Motor neuron (in vitro differentiated cells): ENCODE results near the gene ACSS1. TPM values are rescaled to one million over a fixed set of nuclear protein-coding genes. Genes with fewer than 3 reads are reported as not detected.

Experiments
- ATAC-seq, 8 experiments: fragments of 200-7000 bp; cut with Tn5 transposase; replicated peaks in 6 of 8; 2 replicates each; pipeline ENCODE4 v1.8.0; 2021; ENCODE audit warnings: mild to moderate bottlenecking in 8 of 8, moderate library complexity in 8 of 8
- H3K27ac ChIP-seq, 2 donors: fragments of 250-450 bp; sonication (Bioruptor Pico); 2 replicates each; pipeline ENCODE4 v1.9.0; 2021; ENCODE audit warnings: antibody characterized with exemption in 2 of 2, mild to moderate bottlenecking in 2 of 2, moderate library complexity in 1 of 2
- H3K4me1 ChIP-seq, 2 donors: fragments of 250-450 bp; sonication (Bioruptor Pico); replicated peaks in 1 of 2; 2 replicates each; pipeline ENCODE4 v1.6.1; 2021; ENCODE audit warnings: antibody characterized with exemption in 2 of 2, mild to moderate bottlenecking in 2 of 2, moderate library complexity in 1 of 2
- H3K4me3 ChIP-seq, 5 donors: fragments of 250-450 bp; sonication (Bioruptor Pico); 2 replicates each; pipeline ENCODE4 v1.9.0; 2021; ENCODE audit warnings: antibody characterized with exemption in 5 of 5, mild to moderate bottlenecking in 5 of 5, moderate library complexity in 4 of 5
- WGBS, 10 experiments: fragments of 450-650 bp; shearing (Covaris generic); methylation state at CpG; one replicate each; pipeline ENCODE4 v1.0.0; 2022; 5-methylcytosine and 5-hydroxymethylcytosine counted together
- in situ Hi-C, 9 experiments: fragments of 400-800 bp; cut with MboI; loops; one replicate each; pipeline ENCODE4 v1.15.0; 2021; ENCODE audit warnings: low sequenced_read_pairs in 9 of 9, low pct_unique_long_range_greater_than_20kb in 2 of 9; ENCODE audit not compliant: unreplicated experiment in 9 of 9
- total RNA-seq, 8 experiments: library from RNA; unstranded; fragments of 300-600 nt; gene quantifications; 2 replicates each; pipeline versions ENCODE4 v1.2.3 to v1.2.4, GENCODE V29; 2022

The ACSS1 gene
- total RNA-seq, 8 experiments from 2014 or later, result 2.1 to 28.9 (median 3.8) TPM

DNA sequence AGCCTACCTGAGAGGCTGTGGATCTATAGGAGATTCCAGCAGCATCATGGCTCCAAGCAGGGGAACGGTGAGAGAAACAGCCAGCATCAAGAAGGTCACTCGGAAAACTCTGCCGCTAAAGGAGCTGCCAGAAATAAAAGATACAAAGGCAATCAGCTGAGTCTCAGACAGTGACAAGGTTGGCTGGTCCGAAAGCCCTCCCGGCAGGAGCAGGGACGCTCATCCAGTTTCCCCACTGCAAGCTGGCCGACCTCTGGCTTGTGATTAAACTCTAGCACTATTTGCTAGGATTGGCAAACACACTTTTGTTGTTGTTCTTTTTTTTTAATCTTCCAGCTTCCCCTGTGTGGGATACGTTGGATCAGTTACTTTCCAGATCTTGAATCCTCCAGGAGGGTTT lies 74.0 kb downstream of the ACSS1 start:
- no peak for ATAC-seq
- Histone ChIP-seq H3K4me3 (no peak overlapping the region), H3K27ac (no peak overlapping the region), H3K4me1 (no peaks in the 10 kb centered on the region)
- in situ Hi-C loops, result loop anchor here in 3 of 9 experiments (25.0 kb wide), 3 partner anchors 178 to 328 kb away; partner anchors contain the start of gene ENTPD6 (in 2 of the 3)
- 78 to 100% (median 89%) methylated on average over 1 to 6 of the region's 8 CpGs; no CpG with 5 or more reads in 2 of the 10 experiments for WGBS, 10 experiments

DNA sequence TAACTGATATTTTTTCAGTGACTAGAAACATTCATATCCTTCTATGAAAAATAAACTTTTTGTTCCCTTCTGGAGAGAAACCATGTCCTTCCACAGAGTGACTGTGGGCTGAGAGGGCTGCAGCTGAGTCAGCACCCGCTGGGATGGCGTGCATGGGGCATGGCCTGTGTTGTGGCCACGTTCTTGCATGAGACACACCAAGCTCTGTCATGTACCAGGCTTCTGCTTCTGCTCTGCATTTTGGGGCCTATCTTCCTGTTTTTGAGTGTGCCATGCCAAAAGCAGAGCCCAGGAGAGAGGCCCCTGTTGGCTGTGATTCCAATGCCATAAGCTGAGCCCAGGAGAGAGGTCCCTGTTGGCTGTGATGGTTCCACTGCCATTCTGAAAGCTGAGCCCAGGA lies 76.1 kb downstream of the ACSS1 start:
- no peak for ATAC-seq
- Histone ChIP-seq H3K4me1 (no peaks in the 10 kb centered on the region), H3K4me3 (no peak overlapping the region), H3K27ac (no peak overlapping the region)
- 83 to 100% (median 93%) methylated on average over 1 to 3 of the region's 3 CpGs; no CpG with 5 or more reads in 2 of the 10 experiments for WGBS, 10 experiments
- in situ Hi-C loops, result loop anchor here in 3 of 9 experiments (25.0 kb wide), 3 partner anchors 181 to 331 kb away; partner anchors contain the start of gene ENTPD6 (in 2 of the 3)

DNA sequence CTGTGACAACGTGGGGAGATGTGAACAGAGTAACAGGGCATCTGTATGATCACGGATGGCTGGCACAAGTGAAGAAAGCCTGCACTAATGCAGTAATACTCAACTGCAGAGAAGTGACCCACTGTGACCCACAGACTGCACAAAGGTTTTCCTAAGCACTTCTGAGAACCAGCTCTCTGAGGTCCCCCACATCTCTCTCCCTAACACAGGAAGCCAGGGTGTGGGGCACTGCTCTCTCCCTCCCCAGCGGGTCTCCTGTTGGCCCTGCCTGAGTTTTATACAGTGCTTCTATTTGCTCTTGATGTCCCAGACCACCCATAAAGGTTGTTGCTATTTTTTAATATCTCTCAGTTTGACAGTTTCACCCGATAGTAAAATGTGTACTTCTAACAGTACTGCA lies 76.7 kb downstream of the ACSS1 start:
- WGBS, 10 experiments, result 80 to 100% (median 91%) methylated on average over 1 to 4 of the region's 4 CpGs; no CpG with 5 or more reads in 4 of the 10 experiments
- Histone ChIP-seq H3K27ac (no peak overlapping the region), H3K4me1 (no peaks in the 10 kb centered on the region), H3K4me3 (no peak overlapping the region)
- in situ Hi-C loops, result loop anchor here in 3 of 9 experiments (25.0 kb wide), 3 partner anchors 181 to 331 kb away; partner anchors contain the start of gene ENTPD6 (in 2 of the 3)
- no peak for ATAC-seq

DNA sequence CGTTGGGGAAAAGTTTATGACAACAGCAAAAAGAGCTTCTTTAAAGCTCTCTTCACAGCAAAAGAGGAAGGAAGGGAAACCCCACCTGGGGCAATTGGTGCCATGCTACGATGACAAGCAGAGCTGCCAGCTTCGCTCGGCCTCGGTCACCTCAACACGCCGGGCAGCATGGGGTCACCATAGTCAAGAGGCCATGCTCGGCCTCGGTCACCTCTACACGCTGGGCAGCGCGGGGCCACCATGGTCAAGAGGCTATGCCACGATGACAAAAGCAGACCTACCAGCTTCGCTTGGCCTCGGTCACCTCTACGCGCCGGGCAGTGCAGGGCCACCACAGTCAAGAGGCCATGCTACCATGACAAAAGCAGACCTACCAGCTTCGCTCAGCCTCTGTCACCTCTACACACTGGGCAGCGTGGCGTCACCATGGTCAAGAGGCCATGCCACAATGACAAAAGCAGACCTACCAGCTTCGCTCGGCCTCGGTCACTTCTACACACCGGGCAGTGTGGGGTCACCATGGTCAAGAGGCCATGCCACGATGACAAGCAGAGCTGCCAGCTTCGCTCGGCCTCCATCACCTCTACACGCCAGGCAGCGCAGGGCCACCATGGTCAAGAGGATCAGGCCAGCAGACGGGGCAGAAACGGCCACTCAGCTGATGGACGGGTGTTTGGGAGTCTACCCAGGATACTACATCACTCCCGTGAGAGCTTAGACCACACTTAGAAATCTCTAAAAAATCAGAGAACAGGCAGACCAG lies 77.5 kb downstream of the ACSS1 start:
- Histone ChIP-seq H3K4me3 (no peak overlapping the region), H3K27ac (no peak overlapping the region), H3K4me1 (no peaks in the 10 kb centered on the region)
- in situ Hi-C loops, result loop anchor here in 3 of 9 experiments (25.0 kb wide), 3 partner anchors 182 to 332 kb away; partner anchors contain the start of gene ENTPD6 (in 2 of the 3)
- WGBS, 10 experiments, result 80 to 100% (median 100%) methylated on average over 1 to 15 of the region's 34 CpGs; no CpG with 5 or more reads in 1 of the 10 experiments
- no peak for ATAC-seq

DNA sequence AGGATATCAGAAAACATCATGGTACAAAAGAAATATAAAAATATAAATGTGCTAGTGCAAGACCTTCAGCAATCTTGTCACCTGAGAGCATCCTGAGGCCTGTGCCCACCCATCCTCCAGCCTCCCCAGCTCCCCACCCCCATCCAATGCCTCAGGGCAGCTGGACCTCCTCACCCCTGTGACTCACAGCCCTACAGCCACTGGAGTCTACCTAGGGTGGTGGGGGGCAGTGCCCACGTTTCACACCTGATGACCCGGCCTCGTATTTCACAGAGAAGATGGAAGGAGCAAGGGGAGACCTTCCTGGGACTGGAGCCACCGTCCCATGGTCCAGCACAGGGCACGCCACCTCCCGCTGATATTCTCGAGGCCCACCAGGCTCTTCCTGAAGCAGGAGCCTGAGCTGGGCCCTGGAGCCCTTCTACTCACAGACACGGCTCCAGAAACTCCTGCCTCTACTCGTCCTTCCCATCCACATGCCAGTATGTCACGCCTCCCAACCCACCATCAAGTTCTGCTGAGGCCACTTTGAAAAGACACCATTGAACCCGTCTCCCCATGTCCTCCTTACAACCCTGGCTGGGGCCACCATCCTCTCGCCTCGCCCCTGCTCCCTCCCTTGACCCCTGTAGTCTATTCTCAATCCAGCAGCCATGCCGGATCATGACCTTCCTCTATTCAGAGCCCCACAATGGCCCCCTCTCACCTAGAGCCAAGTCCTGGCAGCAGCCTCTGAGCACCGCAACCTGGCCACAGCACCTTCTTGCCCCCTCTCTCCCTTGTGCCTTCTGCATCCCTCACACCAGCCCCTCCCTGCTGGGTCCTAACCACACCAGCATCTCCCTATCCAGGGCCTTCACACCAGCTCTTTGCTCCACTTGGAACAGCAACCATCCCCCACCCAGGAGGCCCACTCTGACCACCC lies 78.6 kb downstream of the ACSS1 start:
- H3K4me1 ChIP-seq, result no peaks in the 10 kb centered on the region
- no peak for ATAC-seq
- no peak overlapping the region for H3K4me3 ChIP-seq
- in situ Hi-C loops, result loop anchor here in 3 of 9 experiments (25.0 kb wide), 3 partner anchors 183 to 333 kb away; partner anchors contain the start of gene ENTPD6 (in 2 of the 3)
- no peak overlapping the region for H3K27ac ChIP-seq
- WGBS, 10 experiments, result 83 to 100% (median 98%) methylated on average over 1 to 10 of the region's 15 CpGs; no CpG with 5 or more reads in 6 of the 10 experiments

DNA sequence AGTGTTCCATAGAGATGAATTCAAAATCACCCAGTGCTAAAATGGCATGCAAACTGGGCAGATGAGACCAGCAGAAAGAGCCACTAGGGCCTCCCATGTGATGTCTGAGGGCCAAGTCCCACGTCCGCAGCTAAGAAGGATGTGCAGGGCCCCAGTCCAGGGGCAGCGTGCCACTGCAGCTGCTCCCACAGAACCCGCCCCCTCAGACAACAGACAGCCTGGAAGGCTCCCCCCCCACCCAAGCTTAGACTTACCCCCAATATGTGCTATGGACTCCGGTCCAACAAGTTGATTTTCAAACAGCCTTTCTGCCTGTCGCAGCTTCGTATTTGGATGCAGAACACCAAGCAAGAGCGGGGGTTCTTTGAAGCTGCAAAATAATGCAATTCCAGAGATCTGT lies 79.4 kb downstream of the ACSS1 start:
- no peaks in the 10 kb centered on the region for H3K4me1 ChIP-seq
- in situ Hi-C loops, result loop anchor here in 3 of 9 experiments (25.0 kb wide), 3 partner anchors 184 to 334 kb away; partner anchors contain the start of gene ENTPD6 (in 2 of the 3)
- 69 to 100% (median 100%) methylated on average over 2 to 4 of the region's 8 CpGs; no CpG with 5 or more reads in 2 of the 10 experiments for WGBS, 10 experiments
- H3K27ac ChIP-seq, result no peak overlapping the region
- ATAC-seq, result no peak
- no peak overlapping the region for H3K4me3 ChIP-seq

DNA sequence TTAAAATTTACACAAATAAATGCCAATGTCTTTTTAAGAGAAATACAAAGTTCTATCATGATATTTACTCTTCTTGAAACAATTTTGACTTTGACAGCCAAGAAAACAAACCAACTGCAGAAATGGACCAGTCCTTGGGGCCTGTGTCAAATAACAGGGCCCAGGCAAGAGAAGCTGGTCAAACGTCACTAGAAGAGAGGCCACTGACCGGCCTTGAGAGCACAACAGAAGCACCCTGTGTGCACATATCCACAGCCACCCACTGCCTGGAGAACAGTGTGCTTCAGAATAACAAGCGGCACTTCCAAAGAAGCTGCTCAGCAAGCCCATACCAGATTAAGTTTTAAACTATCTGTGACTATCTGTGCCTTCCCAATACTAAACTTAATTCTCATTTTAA lies 80.1 kb downstream of the ACSS1 start:
- H3K4me3 ChIP-seq, result no peak overlapping the region
- no peak overlapping the region for H3K27ac ChIP-seq
- WGBS, 10 experiments, result 79 to 100% (median 89%) methylated on average over 1 to 3 of the region's 3 CpGs; no CpG with 5 or more reads in 3 of the 10 experiments
- in situ Hi-C loops, result loop anchor here in 3 of 9 experiments (25.0 kb wide), 3 partner anchors 185 to 335 kb away; partner anchors contain the start of gene ENTPD6 (in 2 of the 3)
- H3K4me1 ChIP-seq, result no peaks in the 10 kb centered on the region
- no peak for ATAC-seq

DNA sequence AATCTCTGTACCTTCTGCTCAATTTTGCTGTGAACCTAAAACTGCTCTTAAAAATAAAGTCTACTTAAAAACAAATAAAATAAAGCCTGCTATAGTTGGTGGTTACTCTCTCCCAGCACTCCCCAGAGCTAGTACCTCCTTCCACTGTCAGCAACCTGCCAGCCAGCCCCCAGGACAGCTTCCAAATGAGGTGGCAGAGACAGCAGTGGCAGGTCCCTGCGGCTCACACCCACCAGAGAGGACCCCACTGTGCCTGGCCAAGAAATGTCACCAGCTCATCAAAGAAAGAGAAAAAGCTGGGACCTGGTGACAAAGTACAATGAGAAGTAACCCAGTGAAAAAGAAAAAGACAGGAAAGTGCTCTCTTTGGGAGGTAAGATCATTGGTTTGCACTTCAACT lies 80.6 kb downstream of the ACSS1 start:
- in situ Hi-C loops, result loop anchor here in 3 of 9 experiments (25.0 kb wide), 3 partner anchors 185 to 335 kb away; partner anchors contain the start of gene ENTPD6 (in 2 of the 3)
- 100% methylated on average over 1 of the region's 1 CpG; no CpG with 5 or more reads in 8 of the 10 experiments for WGBS, 10 experiments
- Histone ChIP-seq H3K27ac (no peak overlapping the region), H3K4me3 (no peak overlapping the region), H3K4me1 (no peaks in the 10 kb centered on the region)
- ATAC-seq, result no peak

DNA sequence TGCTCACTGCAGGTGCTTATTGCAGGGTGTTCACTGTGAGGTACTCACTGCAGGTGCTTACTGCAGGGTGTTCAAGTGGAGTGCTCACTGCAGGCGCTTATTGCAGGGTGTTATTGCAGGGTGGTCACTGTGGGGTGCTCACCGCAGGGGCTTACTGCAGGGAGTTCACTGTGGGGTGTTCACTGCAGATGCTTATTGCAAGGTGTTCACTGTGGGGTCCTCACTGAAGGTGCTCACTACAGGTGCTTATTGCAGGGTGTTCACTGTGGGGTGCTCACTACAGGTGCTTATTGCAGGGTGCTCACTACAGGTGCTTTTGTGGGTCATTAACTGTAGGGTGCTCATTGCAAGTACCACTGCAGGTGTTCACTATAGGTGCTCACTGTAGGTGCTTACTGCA lies 85.6 kb downstream of the ACSS1 start:
- no peak for ATAC-seq
- in situ Hi-C loops, result no loop called here
- H3K27ac ChIP-seq, result no peak overlapping the region
- H3K4me3 ChIP-seq, result no peak overlapping the region
- 100% methylated on average over 1 of the region's 2 CpGs; no CpG with 5 or more reads in 9 of the 10 experiments for WGBS, 10 experiments
- no peaks in the 10 kb centered on the region for H3K4me1 ChIP-seq

DNA sequence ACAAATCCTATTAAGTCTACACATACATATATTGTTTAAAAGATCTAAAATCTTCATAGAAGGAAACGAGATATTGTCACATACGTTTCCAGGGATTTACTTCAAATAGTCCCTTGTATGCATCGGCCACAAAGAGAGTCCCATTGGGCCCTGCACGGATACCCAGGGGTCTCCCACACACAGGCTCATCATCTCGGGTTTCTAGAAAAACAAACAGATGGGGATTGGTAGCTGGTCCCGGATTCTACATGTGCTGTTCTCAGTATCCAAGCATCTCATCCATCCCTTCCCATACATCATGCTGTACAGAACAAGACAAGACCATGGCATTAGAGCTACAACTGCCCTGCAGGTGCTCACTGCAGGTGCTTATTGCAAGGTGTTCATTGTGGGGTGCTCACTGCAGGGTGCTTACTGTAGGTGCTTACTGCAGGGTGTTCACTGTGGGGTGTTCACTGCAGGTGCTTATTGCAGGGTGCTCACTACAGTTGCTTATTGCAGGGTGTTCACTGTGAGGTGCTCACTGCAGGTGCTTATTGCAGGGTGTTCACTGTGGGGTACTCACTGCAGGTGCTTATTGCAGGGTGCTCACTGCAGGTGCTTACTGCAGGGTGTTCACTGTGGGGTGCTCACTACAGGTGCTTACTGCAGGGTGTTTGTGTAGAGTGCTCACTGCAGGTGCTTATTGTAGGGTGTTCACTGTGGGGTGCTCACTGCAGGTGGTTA lies 86.4 kb downstream of the ACSS1 start:
- in situ Hi-C loops, result no loop called here
- ATAC-seq, result no peak

DNA sequence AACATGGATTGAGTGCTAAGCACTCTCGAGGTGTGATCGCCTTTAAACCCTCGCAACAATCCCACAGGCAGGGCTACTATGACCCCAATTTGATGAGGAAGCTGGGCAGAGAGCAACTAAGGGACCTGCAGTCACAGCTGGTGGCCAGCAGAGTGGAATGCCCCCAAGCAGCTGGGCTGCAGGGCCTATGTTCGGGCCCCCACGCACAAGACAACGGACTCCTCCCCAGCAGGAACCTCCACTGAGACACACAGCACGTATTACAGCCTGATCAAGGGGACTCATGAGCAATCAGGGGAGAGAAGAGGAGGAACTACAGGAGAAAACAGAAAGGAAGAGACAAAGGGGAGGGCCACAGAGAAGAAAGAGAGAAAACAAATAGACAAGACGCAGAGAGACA lies 87.2 kb downstream of the ACSS1 start:
- Histone ChIP-seq H3K4me1 (no peaks in the 10 kb centered on the region), H3K27ac (no peak overlapping the region), H3K4me3 (no peak overlapping the region)
- ATAC-seq, result no peak
- 73 to 100% (median 92%) methylated on average over 1 to 8 of the region's 8 CpGs; no CpG with 5 or more reads in 1 of the 10 experiments for WGBS, 10 experiments
- in situ Hi-C loops, result no loop called here

More for the DNA sequence above, 86.4 kb downstream of the ACSS1 start:
- Histone ChIP-seq H3K4me1 (no peaks in the 10 kb centered on the region), H3K27ac (no peak overlapping the region), H3K4me3 (no peak overlapping the region)
- 80 to 100% (median 94%) methylated on average over 1 to 6 of the region's 6 CpGs; no CpG with 5 or more reads in 1 of the 10 experiments for WGBS, 10 experiments

DNA sequence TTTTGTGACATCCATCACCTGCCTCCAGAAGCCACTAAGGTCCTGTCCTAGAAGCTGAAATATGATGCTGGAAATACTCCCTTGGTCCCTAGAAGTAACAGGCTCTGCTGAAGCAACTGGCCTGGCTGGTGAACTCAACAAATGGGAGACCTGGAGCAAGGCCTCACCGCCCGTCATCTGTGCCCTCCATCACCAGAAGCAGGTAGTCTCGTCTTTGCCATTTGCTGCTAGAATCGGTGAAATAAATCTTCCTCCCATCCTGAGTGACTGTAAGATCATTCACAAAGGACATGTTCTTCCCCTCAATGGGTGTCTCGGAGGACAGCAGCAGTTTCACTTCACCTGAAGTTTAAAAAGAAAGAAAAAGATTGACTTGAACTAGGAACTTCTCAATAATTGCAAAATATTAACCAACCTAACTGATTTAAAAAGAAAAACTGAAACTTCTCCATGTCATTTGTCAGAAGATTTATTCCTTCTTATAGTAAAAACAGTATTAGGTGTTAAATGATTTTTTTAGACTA lies 87.8 kb downstream of the ACSS1 start:
- in situ Hi-C loops, result no loop called here
- Histone ChIP-seq H3K4me1 (no peaks in the 10 kb centered on the region), H3K27ac (no peak overlapping the region), H3K4me3 (no peak overlapping the region)
- no peak for ATAC-seq
- 81 to 100% (median 94%) methylated on average over 2 to 5 of the region's 5 CpGs; no CpG with 5 or more reads in 2 of the 10 experiments for WGBS, 10 experiments
